GOT3 (cell line): ENCODE measurements around the gene LRRC4B.
A peak's percentile ranks its signal among the peaks of the same experiment; 100 is the strongest.
"Not testable (repeated sequence)": the region's sequence is repeated elsewhere in the genome, so short reads cannot be mapped to it uniquely, and the experiment has no call there.

Source experiments
- DNase-seq: peaks from one replicate; lab custom pipeline; 2025; ENCODE audit warnings: mixed read lengths; lab: John Stamatoyannopoulos, UW

LRRC4B gene, protein sequence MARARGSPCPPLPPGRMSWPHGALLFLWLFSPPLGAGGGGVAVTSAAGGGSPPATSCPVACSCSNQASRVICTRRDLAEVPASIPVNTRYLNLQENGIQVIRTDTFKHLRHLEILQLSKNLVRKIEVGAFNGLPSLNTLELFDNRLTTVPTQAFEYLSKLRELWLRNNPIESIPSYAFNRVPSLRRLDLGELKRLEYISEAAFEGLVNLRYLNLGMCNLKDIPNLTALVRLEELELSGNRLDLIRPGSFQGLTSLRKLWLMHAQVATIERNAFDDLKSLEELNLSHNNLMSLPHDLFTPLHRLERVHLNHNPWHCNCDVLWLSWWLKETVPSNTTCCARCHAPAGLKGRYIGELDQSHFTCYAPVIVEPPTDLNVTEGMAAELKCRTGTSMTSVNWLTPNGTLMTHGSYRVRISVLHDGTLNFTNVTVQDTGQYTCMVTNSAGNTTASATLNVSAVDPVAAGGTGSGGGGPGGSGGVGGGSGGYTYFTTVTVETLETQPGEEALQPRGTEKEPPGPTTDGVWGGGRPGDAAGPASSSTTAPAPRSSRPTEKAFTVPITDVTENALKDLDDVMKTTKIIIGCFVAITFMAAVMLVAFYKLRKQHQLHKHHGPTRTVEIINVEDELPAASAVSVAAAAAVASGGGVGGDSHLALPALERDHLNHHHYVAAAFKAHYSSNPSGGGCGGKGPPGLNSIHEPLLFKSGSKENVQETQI

GRCh38 chr19:50567882-50568727 lies at the start of gene LRRC4B:
Gene LRRC4B, minus strand, starts transcription at chr19:50568435. Its CDS starts 19,597 bp downstream, at chr19:50548838.
- DNase-seq = no peak

DNA sequence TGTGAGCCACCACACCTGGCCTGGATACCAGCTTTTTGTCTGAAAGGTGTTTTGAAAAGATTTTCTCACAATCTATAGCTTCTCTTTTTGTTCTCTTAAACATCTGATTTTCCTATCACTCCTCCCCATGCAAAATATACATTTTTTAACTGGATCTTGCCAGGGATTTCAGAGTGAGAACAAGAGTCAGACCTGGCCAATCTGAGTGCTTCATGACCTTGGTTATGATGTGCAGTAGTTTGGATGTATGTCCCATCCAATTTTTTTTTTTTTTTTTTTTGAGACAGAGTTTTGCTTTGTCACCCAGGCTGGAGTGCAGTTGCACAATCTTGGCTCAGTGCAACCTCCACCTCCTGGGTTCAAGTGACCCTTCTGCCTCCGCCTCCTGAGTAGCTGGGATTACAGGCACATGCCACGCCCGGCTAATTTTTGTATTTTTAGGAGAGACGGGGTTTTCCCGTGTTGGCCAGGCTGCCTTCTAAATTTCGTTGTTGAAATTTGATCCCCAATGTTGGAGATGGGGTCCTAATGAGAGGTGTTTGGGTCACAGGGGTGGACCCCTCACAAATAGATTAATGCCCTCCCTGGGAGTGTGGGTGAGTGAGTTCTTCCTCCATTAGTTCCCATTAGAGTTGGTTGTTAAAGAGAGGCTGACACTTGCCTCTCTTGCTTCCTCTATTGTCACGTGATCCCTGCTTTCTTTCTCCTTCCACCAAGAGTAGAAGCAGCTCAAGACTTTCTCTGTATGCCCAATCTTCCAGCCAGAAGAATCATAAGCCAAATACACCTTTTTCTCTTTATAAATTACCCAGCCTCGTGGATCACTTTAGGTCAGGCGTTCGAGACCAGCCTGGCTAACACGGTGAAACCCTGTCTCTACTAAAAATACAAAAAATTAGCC lies 44.5 kb upstream of the LRRC4B start:
- not testable (repeated sequence) for DNase-seq

- DNase-seq = peak; percentile 35
These were observed 39.9 kb upstream of the LRRC4B start for GRCh38 chr19:50607874-50608785.

GRCh38 chr19:50607388-50607787 lies 39.2 kb upstream of the LRRC4B start:
- no peak for DNase-seq

GRCh38 chr19:50606059-50606836 lies 38.0 kb upstream of the LRRC4B start:
- DNase-seq = not testable (repeated sequence)

DNA sequence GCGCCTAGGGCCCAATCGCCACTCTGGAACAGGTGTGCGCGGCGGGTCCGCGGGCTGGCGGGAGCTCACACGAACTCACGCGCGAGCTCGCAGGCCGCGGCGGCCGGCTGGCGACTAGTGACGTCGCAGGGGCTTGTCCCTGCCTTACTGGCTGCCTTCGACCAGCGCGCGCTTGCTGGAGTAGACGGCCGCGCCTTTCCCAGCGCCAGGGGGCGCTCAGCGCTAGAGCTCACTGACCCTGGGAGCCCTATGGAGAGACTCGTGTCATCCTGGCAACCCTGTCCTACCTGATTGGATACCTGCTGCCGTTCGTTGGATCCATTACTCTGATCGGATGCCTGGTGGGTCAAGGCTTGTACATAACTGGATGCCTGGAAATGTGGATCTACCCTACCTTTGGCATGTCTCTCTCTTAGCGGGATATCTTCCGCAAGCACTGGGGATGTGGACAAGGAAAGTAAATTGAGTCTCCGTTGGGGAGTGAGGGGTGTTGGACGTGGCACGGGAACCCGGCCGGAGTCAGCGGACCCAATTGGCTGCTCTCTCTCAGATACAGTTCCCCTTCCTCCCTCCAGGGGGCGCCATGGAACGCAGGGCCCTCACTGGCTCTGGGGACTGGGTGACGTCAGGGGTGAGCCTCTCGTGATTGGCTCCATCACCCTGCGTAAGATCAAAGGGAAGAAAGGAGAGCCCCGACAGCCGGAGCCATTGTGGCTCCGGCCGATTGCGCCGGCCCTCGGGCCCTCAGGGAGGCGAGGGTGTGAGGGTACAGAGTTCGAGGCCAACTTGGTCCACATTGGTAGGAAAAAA lies 36.2 kb upstream of the LRRC4B start:
- not testable (repeated sequence) for DNase-seq

GRCh38 chr19:50602935-50603334 lies 34.7 kb upstream of the LRRC4B start:
- no peak for DNase-seq

- DNase-seq = no peak
These were observed 34.3 kb upstream of the LRRC4B start for GRCh38 chr19:50602496-50602895.

DNA sequence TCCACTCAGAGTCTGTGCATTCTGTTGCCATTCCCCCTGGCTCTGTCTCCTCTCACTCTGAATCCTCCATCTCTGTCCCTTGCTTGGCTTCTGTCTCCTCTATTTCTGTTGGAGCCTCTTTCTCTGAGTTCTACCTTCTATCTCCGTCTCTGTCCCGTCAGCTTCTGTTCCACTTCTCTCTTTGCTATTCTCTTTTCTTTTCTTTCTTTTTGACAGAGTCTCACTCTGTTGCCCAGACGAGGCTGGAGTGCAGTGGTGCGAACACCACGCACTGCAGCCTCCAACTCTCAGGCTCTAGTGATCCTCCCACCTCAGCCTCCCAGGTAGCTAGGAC lies 33.8 kb upstream of the LRRC4B start:
- no peak for DNase-seq

GRCh38 chr19:50601407-50602088 lies 33.3 kb upstream of the LRRC4B start:
- no peak for DNase-seq

- no peak for DNase-seq
These were observed 31.2 kb upstream of the LRRC4B start for GRCh38 chr19:50599427-50599826.

DNA sequence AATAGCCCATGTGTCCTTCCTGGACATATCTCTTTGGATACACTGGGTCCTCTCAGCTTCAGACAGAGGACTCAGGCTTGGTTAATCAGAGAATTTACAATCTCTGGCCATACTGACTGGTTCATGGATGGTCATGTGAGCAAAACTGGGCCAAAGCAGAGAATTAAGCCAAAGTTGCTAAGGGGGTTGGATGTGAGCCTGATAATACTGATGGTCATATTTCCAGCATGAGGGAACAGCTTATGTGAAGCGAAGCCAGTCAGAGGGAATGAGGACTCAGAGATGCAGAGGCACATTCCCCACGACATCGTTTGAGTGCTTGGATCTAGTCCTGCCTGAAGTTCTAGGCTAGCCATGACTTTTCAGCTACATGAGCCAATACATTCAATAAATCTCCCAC lies 22.0 kb upstream of the LRRC4B start:
- DNase-seq = no peak

DNA sequence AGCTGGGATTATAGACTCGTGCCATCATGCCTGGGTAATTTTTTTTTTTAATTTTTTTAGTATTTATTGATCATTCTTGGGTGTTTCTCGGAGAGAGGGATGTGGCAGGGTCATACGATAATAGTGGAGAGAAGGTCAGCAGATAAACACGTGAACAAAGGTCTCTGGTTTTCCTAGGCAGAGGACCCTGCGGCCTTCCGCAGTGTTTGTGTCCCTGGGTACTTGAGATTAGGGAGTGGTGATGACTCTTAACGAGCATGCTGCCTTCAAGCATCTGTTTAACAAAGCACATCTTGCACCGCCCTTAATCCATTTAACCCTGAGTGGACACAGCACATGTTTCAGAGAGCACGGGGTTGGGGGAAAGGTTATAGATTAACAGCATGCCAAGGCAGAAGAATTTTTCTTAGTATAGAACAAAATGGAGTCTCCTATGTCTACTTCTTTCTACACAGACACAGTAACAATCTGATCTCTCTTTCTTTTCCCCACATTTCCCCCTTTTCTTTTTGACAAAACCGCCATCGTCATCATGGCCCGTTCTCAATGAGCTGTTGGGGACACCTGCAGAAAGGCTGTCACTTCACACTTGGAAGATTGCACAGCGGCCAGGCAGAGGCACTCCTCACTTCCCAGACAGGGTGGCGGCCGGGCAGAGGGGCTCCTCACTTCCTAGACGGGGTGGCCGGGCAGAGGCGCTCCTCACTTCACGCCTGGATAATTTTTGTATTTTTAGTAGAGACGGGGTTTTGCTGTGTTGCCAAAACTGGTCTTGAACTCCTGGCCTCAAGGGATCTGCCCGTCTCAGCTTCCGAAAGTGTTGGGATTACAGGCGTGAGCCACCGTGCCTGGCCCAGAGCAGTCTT lies 13.8 kb upstream of the LRRC4B start:
- not testable (repeated sequence) for DNase-seq

GRCh38 chr19:50580970-50581634 lies 12.9 kb upstream of the LRRC4B start:
- DNase-seq = no peak

GRCh38 chr19:50580240-50580639 lies 12.0 kb upstream of the LRRC4B start:
- no peak for DNase-seq

DNA sequence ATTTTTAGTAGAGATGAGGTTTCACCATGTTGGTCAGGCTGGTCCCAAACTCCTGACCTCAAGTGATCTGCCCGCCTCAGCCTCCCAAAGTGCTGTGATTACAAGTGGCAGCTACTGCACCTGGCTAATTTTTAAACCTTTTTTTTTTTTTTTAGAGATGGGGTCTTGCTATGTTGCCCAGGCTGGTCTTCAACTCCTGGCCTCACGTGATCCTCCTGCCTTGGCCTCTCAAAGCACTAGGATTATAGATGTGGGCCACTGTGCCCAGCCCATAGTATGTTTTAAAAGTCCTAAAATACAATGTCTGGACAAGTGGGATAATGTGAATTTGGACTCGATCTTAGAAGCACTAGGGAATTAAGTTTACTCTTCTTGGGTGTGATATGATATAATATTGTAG lies 8.5 kb upstream of the LRRC4B start:
- not testable (repeated sequence) for DNase-seq
